SK-N-DZ (cell line): ENCODE measurements around the gene ARHGAP19.
"Not testable (repeated sequence)": the region's sequence is repeated elsewhere in the genome, so short reads cannot be mapped to it uniquely, and the experiment has no call there.

Source experiments
- DNase-seq: peaks from one replicate; pipeline ENCODE4 v3.0.0-alpha.2; 2015; ENCODE audit warnings: low spot score

The ARHGAP19 gene

GRCh38 chr10:97321804-97322190 lies 29.4 kb upstream of the ARHGAP19 start:
- no peak for DNase-seq

- no peak for DNase-seq
Observed at GRCh38 chr10:97321032-97321803, 28.8 kb upstream of the ARHGAP19 start.

GRCh38 chr10:97320480-97321031 lies 28.1 kb upstream of the ARHGAP19 start:
- no peak for DNase-seq

- DNase-seq, result peak; percentile 55
Observed at GRCh38 chr10:97319671-97320479, 27.4 kb upstream of the ARHGAP19 start.

- DNase-seq, result peak; percentile 86
Observed at GRCh38 chr10:97318772-97319651, 26.6 kb upstream of the ARHGAP19 start, which contains the start of gene FRAT1. FRAT1 (plus strand) TSS chr10:97319271; CDS start chr10:97319454, 183 bp downstream.

GRCh38 chr10:97314671-97315070 lies 22.2 kb upstream of the ARHGAP19 start:
- DNase-seq, result no peak

GRCh38 chr10:97312897-97313296 lies 20.5 kb upstream of the ARHGAP19 start:
- no peak for DNase-seq

GRCh38 chr10:97311111-97311626 lies 18.7 kb upstream of the ARHGAP19 start:
- DNase-seq, result no peak

GRCh38 chr10:97307866-97308780 lies 15.7 kb upstream of the ARHGAP19 start:
- DNase-seq, result no peak

GRCh38 chr10:97307441-97307840 lies 15.0 kb upstream of the ARHGAP19 start:
- no peak for DNase-seq

GRCh38 chr10:97302088-97302791 lies 9.8 kb upstream of the ARHGAP19 start:
- DNase-seq, result no peak

GRCh38 chr10:97300980-97301379 lies 8.5 kb upstream of the ARHGAP19 start:
- no peak for DNase-seq

- no peak for DNase-seq
Observed at GRCh38 chr10:97298223-97298571, 5.8 kb upstream of the ARHGAP19 start.

GRCh38 chr10:97297556-97298222 lies 5.3 kb upstream of the ARHGAP19 start:
- DNase-seq, result no peak

- DNase-seq, result no peak
Observed at GRCh38 chr10:97292862-97293198, 393 bp upstream of the ARHGAP19 start.

- DNase-seq, result no peak
Observed at GRCh38 chr10:97291357-97292096, 910 bp downstream of the ARHGAP19 start.

- DNase-seq, result not testable (repeated sequence)
Observed at GRCh38 chr10:97290576-97291356, 1.7 kb downstream of the ARHGAP19 start.

GRCh38 chr10:97290076-97290475 lies 2.4 kb downstream of the ARHGAP19 start:
- DNase-seq, result not testable (repeated sequence)
